Measurements from ENCODE around the gene TBC1D14.
A peak's percentile ranks its signal among the peaks of the same experiment; 100 is the strongest.
"Not testable (repeated sequence)": the region's sequence is repeated elsewhere in the genome, so short reads cannot be mapped to it uniquely, and the experiment has no call there.

TBC1D14 gene

DNA sequence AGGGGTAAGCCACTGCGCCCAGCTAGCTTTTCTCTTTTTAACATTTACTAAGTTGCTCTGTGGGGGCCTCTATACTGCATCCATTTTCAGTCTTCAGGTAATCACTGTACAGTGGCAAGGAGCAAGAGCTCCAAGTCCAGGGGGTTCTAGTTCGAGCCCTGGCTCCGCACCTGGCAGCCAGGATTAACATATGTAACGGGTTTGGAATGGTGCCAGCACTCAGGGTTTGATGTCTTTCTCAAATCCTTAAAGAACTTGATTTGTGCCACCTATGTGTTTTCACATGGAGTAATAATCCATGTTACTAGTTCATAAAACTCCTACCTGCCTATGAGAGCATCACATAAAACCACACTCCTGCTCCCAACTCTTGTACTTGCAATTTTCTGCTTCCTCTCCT is 153.7 kb downstream of the TBC1D14 start:
- no peak for DNase-seq (ENCODE audit: low read depth)

DNA sequence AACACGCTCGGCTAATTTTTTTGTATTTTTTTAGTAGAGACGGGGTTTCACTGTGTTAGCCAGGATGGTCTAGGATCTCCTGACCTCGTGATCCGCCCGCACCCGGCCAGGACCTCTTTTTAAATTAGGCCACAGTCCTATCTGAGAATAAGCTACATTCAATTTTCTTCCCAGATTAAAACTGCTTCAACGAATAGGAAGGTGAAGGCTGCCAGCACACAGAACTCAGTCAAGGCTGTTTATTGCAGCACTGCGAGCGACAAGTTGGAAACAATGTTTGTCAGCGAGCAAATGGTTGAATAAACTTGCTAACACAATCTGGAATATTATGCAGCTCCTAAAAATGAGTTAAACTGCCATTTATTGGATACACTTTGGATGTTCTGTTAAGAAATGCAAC is 156.4 kb downstream of the TBC1D14 start:
- DNase-seq (ENCODE audit: low read depth) = no peak

DNA sequence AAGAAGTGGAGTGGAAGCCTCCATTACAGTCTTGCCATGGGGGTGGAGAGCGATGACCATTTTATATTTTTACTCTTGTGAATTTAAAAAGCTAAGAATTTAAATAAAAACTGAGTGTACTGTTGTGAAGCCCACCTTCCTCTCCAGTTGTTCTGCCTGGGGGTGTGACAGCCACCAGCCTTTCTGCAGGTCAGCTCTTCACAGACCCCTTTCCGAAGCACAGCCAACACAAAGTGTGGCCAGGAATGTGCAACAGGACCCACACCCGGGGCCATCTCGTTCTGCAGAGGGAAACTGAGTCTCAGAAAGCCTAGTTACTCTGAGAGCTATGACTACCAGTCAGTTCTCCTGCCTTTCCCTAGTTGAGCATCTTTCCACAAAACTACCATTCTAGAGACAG is 156.9 kb downstream of the TBC1D14 start:
- no peak for DNase-seq (ENCODE audit: low read depth)

DNA sequence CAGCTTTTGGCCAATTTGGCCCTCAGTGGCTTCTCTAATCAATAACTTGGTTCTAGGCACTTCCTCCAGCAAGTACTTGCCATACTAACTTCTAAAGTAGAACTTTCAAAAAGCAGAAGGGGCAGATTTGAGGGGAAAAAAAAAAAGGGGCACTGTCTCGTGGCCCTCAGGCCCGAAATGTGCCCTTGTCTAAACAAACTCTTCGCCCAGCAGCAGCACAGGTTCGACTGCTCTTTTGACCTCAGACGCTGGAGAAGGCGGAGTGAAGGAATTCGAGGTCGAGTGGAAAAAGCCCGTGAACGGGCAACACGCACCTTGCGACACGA is 157.5 kb downstream of the TBC1D14 start:
- DNase-seq (ENCODE audit: low read depth) = no peak

DNA sequence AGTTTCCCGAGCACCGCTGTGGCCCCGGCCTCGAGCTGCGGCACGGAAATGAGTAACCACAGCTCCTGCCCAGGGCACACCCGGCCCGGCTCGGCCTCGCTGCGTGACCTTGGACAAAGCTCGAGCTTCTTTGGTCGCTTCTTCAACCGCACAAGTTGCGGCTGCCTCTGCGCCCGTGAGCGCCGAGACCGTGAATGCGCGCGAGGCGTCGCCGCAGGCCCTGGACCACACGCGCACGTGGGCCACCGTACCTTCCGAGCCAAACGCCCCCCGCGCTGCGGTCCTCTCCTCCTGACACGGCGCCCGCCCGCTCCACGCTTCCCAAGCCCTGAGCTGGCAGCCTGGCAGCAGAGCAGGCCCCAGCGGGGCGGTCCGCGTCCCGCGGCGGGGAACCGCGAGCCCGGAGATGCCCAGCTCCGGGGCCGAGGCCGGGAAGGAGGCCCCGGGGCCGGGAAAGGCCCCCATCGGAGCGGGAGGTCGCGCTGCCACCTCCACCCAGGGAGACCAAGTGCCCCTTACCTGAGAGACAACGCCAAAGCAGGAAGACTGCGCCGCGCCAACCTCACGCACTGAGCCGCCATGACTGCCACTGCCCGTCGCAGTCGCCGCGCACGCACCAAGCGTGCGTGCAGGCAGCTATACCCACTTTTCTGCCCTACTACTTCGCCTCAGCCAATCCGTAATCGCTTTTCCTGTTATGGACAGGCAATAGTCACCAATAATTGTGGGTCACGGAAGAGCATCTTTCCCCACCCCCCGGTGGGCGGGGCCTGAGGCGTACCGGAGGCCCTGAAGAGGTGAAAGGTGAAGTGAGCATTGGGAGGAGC is 158.0 kb downstream of the TBC1D14 start, which contains the start of gene GRPEL1:
GRPEL1 (minus strand) TSS at position 613 of the 827 bp plus-strand sequence; CDS start at position 581, 32 bp downstream.
- peak; percentile 94 for DNase-seq (ENCODE audit: low read depth)

DNA sequence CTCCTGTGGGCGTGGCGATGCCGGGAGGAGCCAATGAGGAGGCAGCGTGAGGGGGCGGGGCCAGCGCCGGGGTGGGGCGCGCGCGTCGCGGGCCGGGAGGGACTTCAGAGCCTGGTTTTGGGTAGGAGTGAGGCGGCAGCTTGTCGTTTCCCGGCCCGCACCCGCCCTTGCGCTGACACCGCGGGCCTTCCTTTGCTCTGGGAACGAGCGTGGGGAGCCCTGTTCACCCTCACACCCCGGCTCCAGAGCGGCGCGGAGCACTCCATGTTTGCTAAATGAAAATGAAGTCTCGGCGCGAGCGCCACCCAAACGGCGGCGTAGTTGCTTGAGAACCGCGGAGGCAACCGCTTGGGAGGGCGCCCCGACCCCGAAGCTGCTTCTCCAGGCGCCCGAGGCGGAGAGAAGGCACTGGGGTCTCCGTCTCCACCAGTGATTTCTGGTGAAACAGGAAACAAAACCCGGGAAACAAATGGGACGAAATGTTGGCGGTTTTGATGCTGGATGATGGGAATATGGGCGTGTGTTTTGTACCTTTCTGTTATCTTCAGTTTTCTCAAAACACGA is 158.7 kb downstream of the TBC1D14 start:
- DNase-seq (ENCODE audit: low read depth) = no peak

DNA sequence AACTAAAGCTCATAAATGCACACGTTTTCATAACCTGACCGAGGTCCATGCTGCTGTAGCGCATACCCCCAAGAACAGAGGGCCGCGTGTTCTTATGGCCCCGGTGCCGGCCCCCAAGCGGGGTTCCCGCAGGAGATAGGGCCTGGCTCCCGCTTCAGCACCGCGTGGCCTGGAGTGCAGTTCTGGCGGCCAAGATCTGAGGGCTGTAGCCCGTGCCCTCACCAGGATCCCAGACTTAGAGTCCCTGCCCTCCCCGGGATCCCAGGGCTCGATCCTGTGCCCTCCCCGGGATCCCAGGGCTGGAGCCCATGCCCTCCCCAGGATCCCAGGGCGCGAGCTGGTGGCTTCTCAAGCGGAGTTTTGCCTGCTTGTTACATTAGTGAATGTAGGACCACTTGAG is 159.3 kb downstream of the TBC1D14 start:
- DNase-seq (ENCODE audit: low read depth) = no peak

DNA sequence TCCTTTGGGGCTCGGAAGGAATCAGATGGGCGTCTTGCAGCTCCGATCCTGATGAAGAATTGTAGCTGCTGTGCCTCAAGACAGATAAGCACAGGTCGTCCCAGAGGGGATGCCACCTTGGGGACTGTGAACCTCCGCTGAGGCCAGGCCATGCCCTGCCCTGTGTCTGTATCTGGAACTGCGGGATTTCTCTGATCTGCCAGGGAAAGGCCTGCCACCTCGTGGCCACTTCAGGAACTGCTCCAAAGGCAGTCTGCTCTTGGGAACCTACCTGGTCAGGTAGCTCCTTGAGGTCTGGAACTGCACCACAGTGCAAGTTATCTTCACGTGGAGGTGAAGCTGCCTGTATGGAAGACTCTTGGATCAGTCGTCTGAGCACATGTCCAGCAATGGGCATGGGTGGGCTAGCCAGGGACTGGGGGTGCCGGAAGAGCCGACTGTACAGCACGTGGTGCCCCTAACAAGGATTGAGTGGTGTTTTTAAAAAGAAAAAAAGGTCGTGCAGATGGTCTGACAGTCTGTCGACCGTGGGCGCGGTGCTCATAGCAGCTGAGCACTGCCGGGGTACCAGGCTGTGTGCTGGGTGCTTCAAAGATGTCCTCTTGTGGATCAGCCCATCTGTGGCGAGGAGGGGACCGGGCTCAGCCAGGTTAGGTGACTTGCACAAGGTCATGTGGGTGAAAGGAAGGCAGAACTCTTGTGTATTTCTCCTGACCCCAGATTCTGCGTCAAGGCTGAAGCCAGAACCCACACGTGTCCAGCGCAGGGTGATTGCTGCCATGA is 161.3 kb downstream of the TBC1D14 start:
- DNase-seq (ENCODE audit: low read depth) = peak; percentile 19

DNA sequence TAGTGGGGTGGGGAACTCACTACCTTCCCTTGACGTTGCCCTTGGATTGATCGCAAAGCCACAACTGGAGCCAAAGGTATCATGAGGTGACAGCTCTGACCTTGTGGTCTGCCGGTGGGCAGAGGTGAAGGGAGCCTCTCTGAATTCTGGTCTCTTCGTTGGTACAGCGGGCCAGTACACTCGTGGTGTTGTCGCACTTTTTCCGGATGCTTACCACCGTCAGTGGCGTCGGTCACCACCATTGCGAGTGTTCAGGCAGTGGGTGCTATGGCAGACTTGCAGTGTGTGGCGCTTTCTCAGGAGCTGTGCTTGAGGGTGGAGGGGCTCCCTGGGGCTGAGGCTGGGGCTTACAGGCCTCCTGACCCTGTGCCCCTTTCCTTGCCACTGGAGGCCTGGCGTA is 163.4 kb downstream of the TBC1D14 start:
- no peak for DNase-seq (ENCODE audit: low read depth)

DNA sequence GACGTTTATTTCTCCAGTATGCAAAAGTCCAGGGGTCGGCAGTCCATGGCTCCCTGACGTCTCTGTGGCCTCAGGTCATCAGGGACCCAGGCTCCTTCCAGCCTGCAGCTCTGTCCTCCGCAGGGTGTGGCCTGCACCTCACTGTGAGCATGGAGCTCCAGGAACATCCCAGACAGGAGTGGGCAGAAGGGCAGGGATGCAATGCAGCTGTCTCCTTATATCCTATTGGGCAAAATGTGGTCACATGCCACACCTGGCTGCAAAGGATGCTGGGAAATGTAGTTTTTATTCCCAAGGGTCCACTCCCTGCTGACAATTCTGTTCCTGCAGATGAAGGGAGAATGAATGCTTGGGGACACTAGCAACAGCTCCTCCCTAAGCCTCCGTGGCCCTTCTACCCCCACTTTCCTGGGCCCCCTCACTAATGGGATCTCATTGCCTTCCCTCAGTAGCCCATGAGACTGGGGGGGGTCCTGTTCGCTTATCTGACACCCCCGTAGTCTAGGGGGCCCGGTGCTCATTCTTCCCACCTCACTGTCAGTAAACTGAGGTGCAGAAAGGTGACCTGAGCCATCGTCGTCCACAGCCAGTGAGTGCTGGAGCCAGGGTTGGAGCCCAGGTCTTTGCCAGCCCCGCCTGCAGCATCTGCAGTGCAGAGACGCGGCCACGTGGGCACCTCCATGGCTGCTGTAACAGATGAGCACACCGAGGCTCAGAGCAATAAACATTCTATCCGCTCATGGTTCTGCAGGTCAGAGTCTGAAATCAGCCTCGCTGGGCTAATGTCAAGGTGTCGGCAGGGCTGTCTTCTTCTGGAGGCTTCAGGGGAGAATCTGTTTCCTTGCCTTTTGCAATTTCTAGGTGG is 164.1 kb downstream of the TBC1D14 start:
- DNase-seq (ENCODE audit: low read depth) = no peak

DNA sequence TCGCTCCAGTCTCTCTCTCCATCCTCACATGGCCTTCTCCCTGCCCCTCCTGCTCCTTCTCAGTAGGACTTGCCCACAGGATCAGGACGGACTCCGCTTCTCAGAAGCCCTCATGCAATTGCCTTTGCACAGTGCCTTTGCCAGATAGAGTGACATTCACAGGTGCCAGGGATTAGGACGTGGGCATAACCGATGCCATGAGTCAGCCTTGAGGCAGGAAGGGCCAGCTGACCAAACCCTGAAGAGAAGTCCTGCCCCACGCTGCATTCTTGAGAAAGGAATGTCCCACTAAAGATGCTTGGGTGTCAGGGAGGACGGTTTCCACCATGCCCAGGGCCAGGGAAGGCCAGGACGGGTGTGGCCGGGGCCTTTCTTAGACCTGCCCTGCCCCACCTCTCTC is 164.8 kb downstream of the TBC1D14 start:
- DNase-seq (ENCODE audit: low read depth) = no peak

DNA sequence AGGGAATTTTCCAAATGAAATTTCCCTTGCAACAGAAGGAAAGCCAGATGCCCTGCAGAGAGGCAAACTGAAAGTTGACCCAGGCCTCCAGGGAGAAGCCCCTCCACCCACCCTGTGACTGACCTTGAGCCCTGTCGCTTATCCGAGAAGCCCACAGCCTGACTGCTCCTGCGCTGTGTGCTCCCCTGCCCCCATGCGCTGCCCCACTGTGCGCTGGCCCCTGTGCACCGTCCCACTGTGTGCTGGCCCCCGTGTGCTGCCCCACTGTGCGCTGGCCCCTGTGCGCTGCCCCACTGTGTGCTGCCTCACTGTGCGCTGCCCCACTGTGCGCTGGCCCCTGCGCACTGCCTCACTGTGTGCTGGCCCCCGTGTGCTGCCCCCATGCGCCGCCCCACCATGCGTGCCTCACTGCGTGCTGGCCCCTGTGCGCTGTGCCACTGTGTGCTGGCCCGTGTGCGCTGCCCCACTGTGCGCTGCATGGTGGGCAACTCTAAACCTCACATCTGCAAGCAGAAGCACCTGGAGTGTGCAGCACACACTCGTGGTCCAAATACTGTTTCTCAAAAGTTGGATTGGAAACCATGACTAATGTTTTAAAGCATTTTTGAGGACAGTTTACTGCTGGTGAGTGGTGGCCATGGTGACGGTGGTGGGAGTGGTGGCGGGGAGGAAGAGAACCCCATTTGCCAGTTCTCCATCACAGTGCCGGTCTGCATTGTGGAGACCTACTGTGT is 166.5 kb downstream of the TBC1D14 start:
- DNase-seq (ENCODE audit: low read depth) = no peak

DNA sequence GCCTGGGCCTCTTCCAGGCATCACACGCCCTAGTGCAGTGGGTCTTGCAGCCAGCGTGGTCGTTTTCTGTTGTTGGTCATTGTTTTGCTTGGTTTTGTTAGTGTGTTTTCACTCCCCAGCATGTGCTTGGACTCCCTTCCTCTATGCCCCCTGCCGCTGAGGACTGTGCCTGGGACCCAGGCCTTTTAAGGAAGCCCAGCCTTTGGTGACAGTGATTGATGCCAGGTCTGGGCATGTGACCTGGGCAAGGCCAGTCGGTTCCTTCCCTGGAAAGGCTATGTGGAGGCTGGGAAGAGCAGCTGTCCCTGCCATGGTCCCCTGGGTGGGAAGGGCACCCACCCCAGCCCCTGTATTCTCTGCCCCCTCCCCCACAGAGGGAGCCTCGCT is 167.1 kb downstream of the TBC1D14 start:
- DNase-seq (ENCODE audit: low read depth) = no peak

DNA sequence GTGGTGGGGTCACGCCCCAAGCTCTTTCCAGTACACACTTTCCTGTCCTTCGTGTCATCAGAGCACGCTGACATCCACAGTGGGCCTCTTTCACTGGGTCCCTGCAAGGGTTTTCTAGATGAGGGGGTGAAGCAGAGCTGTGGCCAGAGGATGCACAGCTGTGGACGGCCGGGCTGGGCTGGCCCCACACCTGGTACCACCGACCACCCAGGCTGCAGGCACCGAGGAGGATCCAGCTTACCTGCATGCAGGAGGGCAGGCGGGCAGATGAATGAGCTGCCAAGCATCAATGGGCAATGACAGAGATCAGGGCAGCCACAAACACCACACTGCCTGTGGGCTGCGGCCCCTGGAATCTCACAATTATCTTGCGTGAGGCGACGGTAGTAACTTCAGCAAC is 167.7 kb downstream of the TBC1D14 start:
- DNase-seq (ENCODE audit: low read depth) = no peak

DNA sequence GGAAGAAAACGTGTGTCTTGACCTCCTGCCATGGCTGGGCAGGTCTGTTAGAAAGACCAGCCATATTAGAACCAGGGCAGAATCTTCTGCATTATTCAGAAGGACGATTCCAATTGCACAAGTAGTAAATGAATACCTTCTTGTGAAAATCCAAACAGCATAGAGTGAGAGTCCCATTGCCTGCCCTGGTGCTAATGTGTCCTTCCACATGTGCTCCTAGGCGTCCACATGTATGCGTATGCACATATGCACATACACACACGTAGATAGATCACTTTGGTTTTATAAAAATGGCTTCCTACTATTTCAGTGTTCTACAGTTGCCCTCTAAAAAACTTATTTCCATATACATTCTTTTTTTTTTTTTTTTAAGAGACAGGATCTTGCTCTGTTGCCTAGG is 168.4 kb downstream of the TBC1D14 start:
- DNase-seq (ENCODE audit: low read depth) = no peak

DNA sequence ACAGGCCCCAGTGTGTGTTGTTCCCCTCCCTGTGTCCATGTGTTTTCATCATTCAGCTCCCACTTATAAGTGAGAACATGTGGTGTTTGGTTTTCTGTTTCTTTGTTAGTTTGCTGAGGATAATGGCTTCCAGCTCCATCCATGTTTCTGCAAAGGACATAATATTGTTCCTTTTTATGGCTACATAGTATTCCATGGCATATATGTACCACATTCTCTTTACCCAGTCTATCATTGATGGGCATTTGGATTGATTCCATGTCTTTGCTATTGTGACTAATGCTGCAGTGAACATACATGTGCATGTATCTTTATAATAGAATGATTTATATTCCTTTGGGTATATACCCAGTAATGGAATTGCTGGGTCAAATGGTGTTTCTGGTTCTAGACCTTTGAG is 169.9 kb downstream of the TBC1D14 start:
- not testable (repeated sequence) for DNase-seq (ENCODE audit: low read depth)

DNA sequence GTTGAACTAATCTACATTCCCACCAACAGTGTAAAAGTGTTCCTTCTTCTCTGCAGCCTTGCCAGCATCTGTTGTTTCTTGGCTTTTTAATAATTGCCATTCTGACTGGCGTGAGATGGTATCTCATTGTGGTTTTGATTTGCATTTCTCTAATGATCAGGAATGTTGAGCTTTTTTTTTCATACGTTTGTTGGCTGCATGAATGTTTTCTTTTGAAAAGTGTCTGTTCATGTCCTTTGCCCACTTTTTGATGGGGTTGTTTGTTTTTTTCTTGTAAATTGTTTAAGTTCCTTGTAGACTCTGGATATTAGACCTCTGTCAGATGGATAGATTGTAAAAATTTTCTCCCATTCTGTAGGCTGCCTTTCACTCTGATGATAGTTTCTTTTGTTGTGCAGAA is 170.3 kb downstream of the TBC1D14 start:
- DNase-seq (ENCODE audit: low read depth) = not testable (repeated sequence)
